SK-N-SH (cell line): ENCODE data around the gene IL1RAP. TPM values are rescaled to one million over a fixed set of nuclear protein-coding genes. Genes with fewer than 3 reads are reported as not detected.

ENCODE experiments used
- CTCF ChIA-PET: fragments of 300-600, 350-600 bp; formaldehyde crosslinking; extraction: SDS; loops from one replicate; lab custom pipeline; 2021; lab: Yijun Ruan, JAX
- POLR2A ChIA-PET: fragments of 350-600 bp; sonication (Branson Sonifier 250); formaldehyde crosslinking; extraction: SDS; loops from one replicate; lab custom pipeline; 2020; ENCODE audit warnings: antibody characterized with exemption, inconsistent platforms; lab: Yijun Ruan, JAX
- DNase-seq: peaks from one replicate; pipeline ENCODE4 v3.0.0; 2012
- H2AFZ ChIP-seq: fragments of 200-600 bp; sonication (generic); 2 replicates; pipeline ENCODE4 v1.8.1; 2016; ENCODE audit warnings: antibody characterized with exemption, mild to moderate bottlenecking, low read depth
- H3F3A ChIP-seq: fragments of 200-600 bp; sonication (generic); replicated peaks from 2 replicates; pipeline ENCODE3; 2016; ENCODE audit warnings: antibody characterized with exemption, mild to moderate bottlenecking; ENCODE audit not compliant: insufficient read depth
- H3K27ac ChIP-seq, 2 experiments: fragments of 200-500 bp in 1 of 2; fragments of 200-600 bp in 1 of 2; sonication (Bioruptor generic) in 1 of 2; sonication (generic), shearing (Covaris generic) in 1 of 2; 2 replicates each; pipeline versions ENCODE4 v1.5.1 to v1.6.1; 2014 to 2016; ENCODE audit warnings: low read depth in 2 of 2, inconsistent platforms in 1 of 2, low read length in 1 of 2, mild to moderate bottlenecking in 1 of 2, mixed read lengths in 1 of 2
- H3K27me3 ChIP-seq: fragments of 200-600 bp; sonication (generic), shearing (Covaris generic); 2 replicates; pipeline ENCODE4 v1.6.1; 2016; ENCODE audit warnings: mixed run types; ENCODE audit not compliant: insufficient read depth
- H3K36me3 ChIP-seq, 2 experiments: fragments of 200-500 bp in 1 of 2; fragments of 200-600 bp in 1 of 2; sonication (Bioruptor generic) in 1 of 2; sonication (generic) in 1 of 2; replicated peaks in 1 of 2; 2 replicates each; pipeline versions ENCODE3 to v1.5.1; 2014 to 2016; ENCODE audit warnings: low read length in 1 of 2, mild to moderate bottlenecking in 1 of 2; ENCODE audit not compliant: insufficient read depth in 2 of 2, control insufficient read depth in 1 of 2
- H3K4me1 ChIP-seq, 2 experiments: fragments of 200-500 bp in 1 of 2; fragments of 200-600 bp in 1 of 2; sonication (Bioruptor generic) in 1 of 2; sonication (generic), shearing (Covaris generic) in 1 of 2; 2 replicates each; pipeline versions ENCODE4 v1.5.1 to v1.6.1; 2014 to 2016; ENCODE audit warnings: low read depth in 1 of 2, low read length in 1 of 2, mixed run types in 1 of 2; ENCODE audit not compliant: insufficient read depth in 2 of 2, control insufficient read depth in 1 of 2
- H3K4me2 ChIP-seq: fragments of 200-600 bp; sonication (generic), shearing (Covaris generic); 2 replicates; pipeline ENCODE4 v1.6.1; 2017; ENCODE audit warnings: mixed run types
- H3K4me3 ChIP-seq, 2 experiments: fragments of 200-500 bp in 1 of 2; fragments of 200-600 bp in 1 of 2; sonication (Bioruptor generic) in 1 of 2; sonication (generic), shearing (Covaris generic) in 1 of 2; 2 replicates each; pipeline versions ENCODE4 v1.5.1 to v1.8.1; 2014 to 2016; ENCODE audit warnings: low read depth in 2 of 2, inconsistent platforms in 1 of 2, low read length in 1 of 2, mild to moderate bottlenecking in 1 of 2, mixed read lengths in 1 of 2, moderate library complexity in 1 of 2
- H3K79me2 ChIP-seq: fragments of 200-600 bp; sonication (generic); 2 replicates; pipeline ENCODE4 v1.8.1; 2017; ENCODE audit warnings: mild to moderate bottlenecking; ENCODE audit not compliant: insufficient read depth
- H3K9ac ChIP-seq: fragments of 200-600 bp; sonication (generic); 2 replicates; pipeline ENCODE4 v1.6.1; 2017; ENCODE audit warnings: mixed run types
- H3K9me2 ChIP-seq: fragments of 200-600 bp; sonication (generic); 2 replicates; pipeline ENCODE4 v1.6.1; 2017; ENCODE audit warnings: mixed run types
- H3K9me3 ChIP-seq: fragments of 200-600 bp; sonication (generic); 2 replicates; pipeline ENCODE4 v1.6.1; 2017; ENCODE audit warnings: mixed run types, mild to moderate bottlenecking, moderate library complexity
- H4K20me1 ChIP-seq: fragments of 200-600 bp; sonication (generic); 2 replicates; pipeline ENCODE4 v1.6.1; 2017; ENCODE audit warnings: mild to moderate bottlenecking, mixed run types; ENCODE audit not compliant: insufficient read depth
- CHD2 ChIP-seq: fragments of 150-350 bp; IDR thresholded peaks from 2 replicates; pipeline ENCODE4 v1.6.1; 2018; ENCODE audit warnings: low read length; ENCODE audit not compliant: partially characterized antibody
- ELF1 ChIP-seq: IDR thresholded peaks from 2 replicates; pipeline ENCODE4 v1.4.0; 2012
- EP300 ChIP-seq, 2 experiments: IDR thresholded peaks; 2 replicates each; pipeline versions ENCODE4 v1.4.0 to v1.6.1; 2012; ENCODE audit warnings: borderline replicate concordance in 1 of 2, low read depth in 1 of 2, low read length in 1 of 2
- FOXJ3 ChIP-seq: sonication (generic); formaldehyde crosslinking; IDR thresholded peaks from 2 replicates; pipeline ENCODE4 v1.5.1; 2020; ENCODE audit warnings: mild to moderate bottlenecking, missing genetic modification reagents
- GABPA ChIP-seq: IDR thresholded peaks from 2 replicates; pipeline ENCODE4 v1.4.0; 2012; ENCODE audit warnings: low read depth, mild to moderate bottlenecking
- GATA2 ChIP-seq: sonication (generic); formaldehyde crosslinking; IDR thresholded peaks from 2 replicates; pipeline ENCODE4 v1.5.0; 2020; ENCODE audit warnings: mild to moderate bottlenecking, missing genetic modification reagents
- MEF2A ChIP-seq: IDR thresholded peaks from 2 replicates; pipeline ENCODE4 v1.4.0; 2012; ENCODE audit warnings: low read depth, borderline replicate concordance
- NRF1 ChIP-seq: IDR thresholded peaks from 2 replicates; pipeline ENCODE4 v1.6.1; 2012; ENCODE audit warnings: low read depth, mild to moderate bottlenecking, low read length
- RFX5 ChIP-seq: IDR thresholded peaks from 2 replicates; pipeline ENCODE4 v1.6.1; 2012; ENCODE audit warnings: mild to moderate bottlenecking, improper control_type of control experiment, low read length
- TAF1 ChIP-seq: IDR thresholded peaks from 2 replicates; pipeline ENCODE4 v1.6.1; 2012; ENCODE audit warnings: low read depth, mild to moderate bottlenecking, low read length, moderate library complexity, borderline replicate concordance
- TCF12 ChIP-seq: IDR thresholded peaks from 2 replicates; pipeline ENCODE4 v1.4.0; 2012
- WGBS: methylation state at CpG from one replicate; pipeline ENCODE4 v1.1.6; 2017; ENCODE audit warnings: low lambda C conversion rate; 5-methylcytosine and 5-hydroxymethylcytosine counted together
- polyA plus RNA-seq, 3 experiments: library from polyadenylated mRNA; depleted of rRNA; stranded (reverse); fragments of >200 nt; gene quantifications; 2 replicates each; pipeline ENCODE4 v1.2.3, GENCODE V29; 2012
- TF ChIP-seq, protein P1 (sequence below): fragments of 150-350 bp; IDR thresholded peaks from 2 replicates; pipeline ENCODE4 v1.6.1; 2016; ENCODE audit warnings: mild to moderate bottlenecking, low read depth, low read length
- TF ChIP-seq, protein P2 (sequence below): IDR thresholded peaks from 2 replicates; pipeline ENCODE4 v1.4.0; 2012; ENCODE audit warnings: low read depth
- TF ChIP-seq, protein P3 (sequence below): IDR thresholded peaks from 2 replicates; pipeline ENCODE4; 2012

Gene IL1RAP
- polyA plus RNA-seq, 1 of the 3 experiments (the other 2 are of a cell fraction), result 7.6 TPM

DNA sequence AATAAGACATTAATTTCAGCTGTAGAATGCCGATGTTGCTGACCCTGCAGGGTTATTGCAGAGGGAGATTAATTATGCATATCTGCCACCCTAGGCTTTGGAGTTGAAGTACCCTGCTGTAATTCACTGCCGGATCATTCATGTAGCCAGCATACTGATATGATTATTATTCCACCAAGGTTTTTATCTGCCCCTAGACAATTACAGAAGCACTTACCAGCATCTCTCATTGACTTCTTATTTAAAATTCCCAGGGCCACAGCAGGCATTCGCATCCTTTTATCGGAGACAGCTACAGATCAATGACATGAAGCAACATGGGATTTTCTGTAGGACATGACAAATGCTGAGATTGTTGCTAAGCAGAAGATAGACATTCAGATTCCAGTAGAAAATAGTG lies 31.3 kb downstream of the IL1RAP start:
- no peaks in the 10 kb centered on the region for H3K9me3 ChIP-seq
- 40% methylated on average over 4 of the region's 4 CpGs for WGBS
- H3K9ac ChIP-seq, result no peak overlapping the region
- H3K4me1 ChIP-seq, result peaks cover 0 to 26% of the 10 kb centered on the region in 2 experiments; a peak in 1 of 4 replicates
- no peaks in the 10 kb centered on the region for H3K9me2 ChIP-seq
- no peaks in the 10 kb centered on the region for H3K27me3 ChIP-seq
- no peaks in the 10 kb centered on the region for H3K36me3 ChIP-seq
- no peak overlapping the region for H3K4me2 ChIP-seq
- H3K79me2 ChIP-seq, result no peaks in the 10 kb centered on the region
- CTCF ChIA-PET, result no interaction called here
- H4K20me1 ChIP-seq, result no peaks in the 10 kb centered on the region
- DNase-seq, result no peak
- H3K27ac ChIP-seq, result no peak overlapping the region
- TF ChIP-seq MEF2A, result no peak
- TF ChIP-seq RFX5, result no peak
- no peak for TF ChIP-seq ELF1
- no peak for TF ChIP-seq GABPA
- TF ChIP-seq EP300 (IDR thresholded peaks at IDR 0.05; ENCODE audit: borderline replicate concordance in 1 of 2, low read depth in 1 of 2, low read length in 1 of 2), result no peak
- no peak for TF ChIP-seq TAF1
- TF ChIP-seq, protein P1, sequence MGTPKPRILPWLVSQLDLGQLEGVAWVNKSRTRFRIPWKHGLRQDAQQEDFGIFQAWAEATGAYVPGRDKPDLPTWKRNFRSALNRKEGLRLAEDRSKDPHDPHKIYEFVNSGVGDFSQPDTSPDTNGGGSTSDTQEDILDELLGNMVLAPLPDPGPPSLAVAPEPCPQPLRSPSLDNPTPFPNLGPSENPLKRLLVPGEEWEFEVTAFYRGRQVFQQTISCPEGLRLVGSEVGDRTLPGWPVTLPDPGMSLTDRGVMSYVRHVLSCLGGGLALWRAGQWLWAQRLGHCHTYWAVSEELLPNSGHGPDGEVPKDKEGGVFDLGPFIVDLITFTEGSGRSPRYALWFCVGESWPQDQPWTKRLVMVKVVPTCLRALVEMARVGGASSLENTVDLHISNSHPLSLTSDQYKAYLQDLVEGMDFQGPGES, result no peak
- TF ChIP-seq TCF12, result no peak
- no peaks in the 10 kb centered on the region for H3F3A ChIP-seq
- no peak overlapping the region for H2AFZ ChIP-seq
- POLR2A ChIA-PET, result no interaction called here
- no peak overlapping the region for H3K4me3 ChIP-seq

DNA sequence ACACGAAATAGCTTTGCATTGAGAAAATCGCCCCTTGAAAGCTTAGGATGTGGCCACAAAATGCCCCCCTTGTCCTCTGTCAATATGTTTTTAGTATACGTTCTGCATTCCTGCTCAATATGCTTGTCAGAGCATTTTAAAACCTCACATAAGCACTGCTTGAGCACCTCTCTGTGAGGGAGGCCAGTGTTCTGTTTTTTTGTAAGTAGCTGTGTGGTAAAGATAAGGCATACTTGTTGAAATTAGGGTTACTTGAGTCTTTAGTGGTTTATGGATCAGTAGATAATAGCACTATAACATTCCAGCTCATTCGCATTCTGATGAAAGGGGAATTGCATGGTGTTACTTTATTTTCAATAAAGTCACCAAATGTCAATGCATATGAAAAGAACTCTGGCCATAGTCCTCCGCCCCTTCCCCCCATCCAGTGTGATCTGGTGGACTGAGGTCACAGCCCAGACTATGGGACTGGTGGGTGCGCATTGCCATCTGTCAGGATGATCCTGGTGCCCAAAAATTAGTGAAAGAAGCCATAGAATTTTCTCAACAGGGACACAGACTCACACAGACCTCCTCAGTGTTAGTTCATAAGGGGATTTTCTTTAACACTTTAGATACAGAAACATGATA lies 33.1 kb downstream of the IL1RAP start:
- no peaks in the 10 kb centered on the region for H3K9me3 ChIP-seq
- H3F3A ChIP-seq, result no peaks in the 10 kb centered on the region
- H3K27ac ChIP-seq, result no peak overlapping the region
- ChIA-PET CTCF (no interaction called here), POLR2A (no interaction called here)
- WGBS, result 68% methylated on average over 6 of the region's 6 CpGs
- no peak overlapping the region for H3K9ac ChIP-seq
- no peak for DNase-seq
- peaks cover 0 to 15% of the 10 kb centered on the region in 2 experiments; a peak in 1 of 4 replicates for H3K4me1 ChIP-seq
- H3K4me3 ChIP-seq, result no peak overlapping the region
- no peaks in the 10 kb centered on the region for H4K20me1 ChIP-seq
- no peaks in the 10 kb centered on the region for H3K79me2 ChIP-seq
- no peaks in the 10 kb centered on the region for H3K27me3 ChIP-seq
- H3K36me3 ChIP-seq, result peaks cover 0 to under 1% of the 10 kb centered on the region in 2 experiments
- TF ChIP-seq EP300 (IDR thresholded peaks at IDR 0.05; ENCODE audit: borderline replicate concordance in 1 of 2, low read depth in 1 of 2, low read length in 1 of 2) (no peak), CHD2 (no peak), FOXJ3 (no peak), NRF1 (no peak), TCF12 (no peak), ELF1 (no peak), GATA2 (CRISPR knock-in tag) (no peak), GABPA (no peak)
- TF ChIP-seq, protein P2, sequence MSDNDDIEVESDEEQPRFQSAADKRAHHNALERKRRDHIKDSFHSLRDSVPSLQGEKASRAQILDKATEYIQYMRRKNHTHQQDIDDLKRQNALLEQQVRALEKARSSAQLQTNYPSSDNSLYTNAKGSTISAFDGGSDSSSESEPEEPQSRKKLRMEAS, result no peak
- TF ChIP-seq, protein P1, result no peak
- TF ChIP-seq, protein P3, sequence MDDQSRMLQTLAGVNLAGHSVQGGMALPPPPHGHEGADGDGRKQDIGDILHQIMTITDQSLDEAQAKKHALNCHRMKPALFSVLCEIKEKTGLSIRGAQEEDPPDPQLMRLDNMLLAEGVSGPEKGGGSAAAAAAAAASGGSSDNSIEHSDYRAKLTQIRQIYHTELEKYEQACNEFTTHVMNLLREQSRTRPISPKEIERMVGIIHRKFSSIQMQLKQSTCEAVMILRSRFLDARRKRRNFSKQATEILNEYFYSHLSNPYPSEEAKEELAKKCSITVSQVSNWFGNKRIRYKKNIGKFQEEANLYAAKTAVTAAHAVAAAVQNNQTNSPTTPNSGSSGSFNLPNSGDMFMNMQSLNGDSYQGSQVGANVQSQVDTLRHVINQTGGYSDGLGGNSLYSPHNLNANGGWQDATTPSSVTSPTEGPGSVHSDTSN, result no peak
- TF ChIP-seq, all 33 proteins: peak for 0
- Histone ChIP-seq H3K9me2 (no peaks in the 10 kb centered on the region), H3K4me2 (no peak overlapping the region), H2AFZ (no peak overlapping the region)
